NCI-H748 treated with DMSO at 0.1 percent for 48 hours (cell line): Measurements from ENCODE around the gene PTPN14.

Experiments
- DNase-seq: peaks from one replicate; lab custom pipeline; 2025; lab: John Stamatoyannopoulos, UW

The PTPN14 gene

GRCh38 chr1:214568328-214568727, 16.9 kb upstream of the PTPN14 start:
- DNase-seq: no peak

DNA sequence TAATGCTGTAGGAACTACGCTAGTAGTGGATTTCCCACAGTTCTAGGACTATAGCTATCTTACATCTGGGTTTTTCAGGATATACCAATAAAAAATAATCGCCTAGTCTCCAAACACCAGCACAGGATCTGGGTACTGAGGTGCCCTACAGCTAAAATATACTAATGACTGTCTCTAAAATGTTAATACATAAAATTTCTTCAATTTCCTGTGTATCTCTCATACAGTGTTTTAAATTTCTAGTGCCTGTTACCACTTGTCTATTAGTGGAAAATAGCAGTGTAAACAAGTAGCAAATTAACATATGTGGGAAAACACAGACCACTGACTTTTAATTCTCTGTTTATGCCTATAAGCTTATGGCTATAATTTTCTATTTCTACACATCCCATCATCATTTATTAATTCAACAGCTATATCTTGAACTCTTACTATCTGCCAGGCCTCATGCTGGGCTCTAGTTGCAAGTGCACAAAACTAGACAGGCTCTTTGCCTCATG, 16.1 kb upstream of the PTPN14 start:
- DNase-seq: no peak

GRCh38 chr1:214566158-214567104, 15.0 kb upstream of the PTPN14 start:
- DNase-seq: no peak

DNA sequence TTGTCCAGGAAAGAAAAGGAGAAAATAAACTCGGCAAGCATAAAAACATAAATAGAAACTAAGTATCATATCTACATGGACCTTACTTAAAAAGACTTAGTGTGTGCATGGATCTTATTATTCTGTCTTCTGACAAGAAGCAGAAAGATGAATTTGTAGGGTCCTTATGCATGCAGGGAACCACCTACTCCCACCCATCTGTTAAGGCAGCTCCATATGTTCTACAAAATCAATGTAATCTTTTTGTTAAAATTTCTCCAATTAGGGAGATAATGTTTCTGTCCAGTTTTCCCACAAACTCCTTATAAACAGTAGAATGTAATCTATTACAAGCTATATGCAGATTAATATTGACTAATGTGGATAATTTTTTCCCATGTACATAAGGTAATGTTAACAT, 13.9 kb upstream of the PTPN14 start:
- DNase-seq: no peak

GRCh38 chr1:214563881-214564280, 12.5 kb upstream of the PTPN14 start:
- DNase-seq: no peak

DNA sequence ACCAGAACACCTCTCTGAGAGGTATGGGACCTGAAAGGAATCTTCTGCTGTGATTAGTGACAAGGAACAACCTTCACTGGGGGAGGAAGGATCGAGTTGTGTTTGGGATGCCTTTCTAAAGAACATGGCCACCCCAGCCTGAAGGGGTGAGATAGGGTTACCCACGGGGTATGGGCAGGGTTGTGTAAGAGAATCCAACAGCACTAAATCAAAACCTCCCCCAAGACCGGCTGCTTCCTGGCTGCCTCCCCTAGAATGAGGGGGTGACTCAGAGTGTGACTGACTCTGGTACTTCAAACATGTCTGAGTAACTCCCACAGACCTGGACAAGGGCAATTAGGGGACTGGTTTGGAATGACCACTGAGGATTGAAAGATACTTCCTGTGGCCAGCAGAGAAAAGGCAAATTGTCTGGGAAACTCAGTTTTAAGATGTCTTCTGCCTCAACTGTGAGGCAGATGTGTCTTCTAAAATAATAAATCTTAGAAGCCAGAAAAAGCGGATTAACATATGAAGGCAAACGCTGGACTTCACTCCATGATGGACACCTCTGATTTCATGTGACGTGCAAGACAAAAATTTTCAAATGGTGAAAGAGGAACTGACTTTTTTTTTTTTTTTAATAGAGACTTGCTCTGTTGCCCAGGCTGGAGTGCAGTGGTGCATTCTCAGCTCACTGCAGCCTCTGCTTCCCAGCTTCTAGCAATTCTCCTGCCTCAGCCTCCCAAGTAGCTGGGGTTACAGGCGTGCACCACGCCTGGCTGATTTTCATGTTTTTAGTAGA, 6.7 kb upstream of the PTPN14 start:
- no peak for DNase-seq

GRCh38 chr1:214553142-214553710, 1.8 kb upstream of the PTPN14 start:
- no peak for DNase-seq

DNA sequence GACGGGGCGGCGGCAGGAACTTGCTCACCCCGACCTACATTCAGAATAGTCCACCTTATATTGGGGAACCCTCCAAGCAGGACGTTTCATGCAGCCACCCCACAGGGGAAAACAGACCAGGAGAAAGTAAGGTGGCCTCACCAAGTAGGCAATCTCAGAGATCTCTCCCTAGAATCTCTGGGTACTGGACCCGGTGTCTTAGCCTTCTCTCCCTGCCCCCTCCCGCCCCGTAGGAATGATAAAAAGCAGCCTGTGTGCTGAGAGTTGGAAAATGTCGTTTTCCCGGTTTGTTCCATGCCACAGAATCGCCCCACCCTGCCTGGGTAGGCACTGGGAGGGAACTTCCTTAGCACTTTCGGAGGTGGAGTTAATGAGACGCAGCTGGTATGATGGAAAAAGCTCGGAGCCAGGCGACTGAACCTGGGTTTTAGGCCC, 789 bp upstream of the PTPN14 start:
- DNase-seq: no peak

DNA sequence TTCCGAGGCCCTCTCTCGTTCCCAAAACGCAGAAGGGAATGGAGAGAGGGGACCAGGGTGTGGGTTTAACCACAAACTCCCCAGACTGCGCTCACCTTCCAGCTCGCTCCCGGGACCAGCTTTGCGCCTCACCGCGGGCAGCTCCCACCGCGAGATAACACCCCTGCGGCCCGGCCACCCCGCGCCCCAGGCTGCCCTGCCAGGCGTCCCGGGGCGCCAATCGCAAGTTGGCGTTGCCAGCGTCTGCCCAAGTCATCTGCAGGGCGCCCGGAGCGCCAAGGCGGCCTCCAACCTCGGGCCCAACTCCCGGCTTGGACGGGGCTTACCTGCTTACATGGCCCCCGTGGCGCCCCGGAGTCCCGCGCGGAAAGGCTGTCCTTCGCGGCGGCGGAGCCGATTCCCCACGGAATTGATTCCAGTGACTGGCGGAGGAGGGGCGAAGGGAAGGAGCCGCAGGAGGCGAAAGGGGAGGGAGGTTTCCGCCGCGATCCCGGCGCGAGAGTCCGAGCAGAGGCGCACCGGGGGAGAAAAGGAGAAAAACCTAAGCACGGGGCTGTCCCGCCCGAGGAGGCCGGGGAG, 456 bp downstream of the PTPN14 start:
- no peak for DNase-seq

DNA sequence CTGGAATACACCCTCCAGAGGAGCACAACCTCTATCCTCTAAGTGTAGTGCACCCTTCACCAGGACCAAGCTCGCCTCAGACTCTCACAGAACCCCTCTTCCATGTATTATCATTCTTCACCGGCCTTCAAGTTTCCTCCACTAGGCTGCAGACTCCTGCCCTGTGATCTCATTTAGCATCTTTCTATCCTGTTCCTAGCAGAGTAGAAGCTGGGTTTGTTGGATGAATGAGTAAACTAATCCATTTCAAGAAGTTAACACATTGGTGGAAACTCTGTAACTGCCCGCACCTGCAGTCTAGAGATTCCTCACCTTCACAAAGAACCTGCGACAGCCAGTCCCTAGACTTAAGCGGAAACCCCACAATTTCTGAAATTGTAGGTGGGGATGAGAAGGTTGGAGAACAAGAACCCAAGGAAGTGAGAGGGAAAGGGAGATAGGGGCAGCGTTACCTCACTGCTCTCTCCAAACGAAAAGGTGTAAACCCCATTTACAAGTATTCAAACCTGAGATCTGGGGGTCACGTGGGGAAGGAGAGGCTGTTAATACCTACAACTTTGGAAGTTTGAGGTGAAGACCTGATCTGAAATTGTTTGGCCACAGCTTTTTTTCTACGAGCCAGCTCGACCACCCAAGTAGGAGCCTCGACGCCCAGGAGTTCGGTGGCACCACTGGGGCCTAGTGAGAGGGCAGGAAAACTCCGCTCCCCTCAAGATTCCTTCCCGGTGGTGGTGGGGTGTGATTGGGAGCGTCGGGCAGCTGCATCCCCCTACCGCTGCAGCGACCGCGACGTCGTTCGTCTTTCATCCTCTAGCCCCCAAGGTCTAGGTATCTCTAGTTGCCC, 1.2 kb downstream of the PTPN14 start:
- no peak for DNase-seq

DNA sequence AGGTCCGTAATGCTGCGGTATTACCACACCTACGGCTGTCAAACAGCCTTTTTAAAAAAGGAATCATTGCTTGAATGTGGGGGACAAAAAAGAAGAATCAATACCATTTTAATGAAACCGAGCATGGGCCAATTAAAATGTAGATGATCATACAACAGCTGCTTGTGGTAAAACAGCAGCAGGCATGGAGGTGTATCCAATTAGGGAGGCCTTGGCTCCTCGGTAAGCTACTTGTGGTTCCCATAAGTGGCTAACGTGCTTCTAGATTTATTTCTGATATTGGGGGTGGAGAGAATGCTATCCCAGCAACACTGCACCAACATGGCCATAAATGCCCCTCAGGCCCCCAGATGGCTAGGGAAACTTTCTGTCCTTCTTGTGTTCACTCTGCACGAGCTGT, 1.8 kb downstream of the PTPN14 start:
- no peak for DNase-seq

GRCh38 chr1:214548988-214549387, 2.4 kb downstream of the PTPN14 start:
- DNase-seq: no peak

GRCh38 chr1:214548271-214548670, 3.1 kb downstream of the PTPN14 start:
- DNase-seq: no peak

DNA sequence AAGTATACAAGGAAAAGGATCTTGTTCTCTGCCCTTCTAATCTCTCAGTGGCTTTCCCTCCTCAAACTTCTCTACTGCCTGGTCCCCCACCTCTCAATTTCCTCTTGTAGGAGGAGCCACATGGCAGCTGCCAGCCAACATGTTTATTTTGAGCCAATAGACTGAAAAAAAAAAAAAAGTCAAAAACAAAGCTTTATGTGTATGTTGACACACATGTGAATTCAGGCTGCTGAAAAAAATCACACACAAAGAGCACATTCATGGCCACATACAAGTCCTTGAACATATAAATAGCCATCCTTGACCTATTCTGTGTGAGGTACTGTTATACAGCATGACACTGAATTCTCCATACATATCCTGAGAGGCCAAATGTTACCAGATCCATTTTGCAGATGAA, 3.7 kb downstream of the PTPN14 start:
- DNase-seq: no peak

GRCh38 chr1:214546886-214547641, 4.3 kb downstream of the PTPN14 start:
- DNase-seq: no peak

GRCh38 chr1:214546084-214546483, 5.3 kb downstream of the PTPN14 start:
- DNase-seq: no peak

- no peak for DNase-seq
Observed at GRCh38 chr1:214545293-214545692, 6.1 kb downstream of the PTPN14 start.

DNA sequence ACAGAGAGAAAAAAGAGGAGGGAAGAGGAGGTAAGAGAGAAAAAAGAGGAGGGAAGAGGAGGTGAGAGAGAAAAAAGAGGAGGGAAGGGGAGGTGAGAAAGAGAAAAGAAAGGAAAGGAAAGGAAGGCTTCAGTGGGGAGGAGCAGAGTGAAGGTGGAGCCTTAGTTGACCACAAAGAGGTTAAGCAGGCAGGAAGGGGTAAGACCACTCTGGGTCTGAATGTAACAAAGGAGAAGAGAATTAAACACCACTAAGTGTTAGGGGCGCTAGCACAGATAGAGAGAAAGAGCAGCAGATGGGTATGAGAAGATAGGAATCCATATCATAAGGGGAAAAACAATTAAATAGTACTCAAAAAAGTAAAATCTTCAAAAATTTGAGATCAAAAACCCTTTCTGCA, 6.6 kb downstream of the PTPN14 start:
- no peak for DNase-seq

DNA sequence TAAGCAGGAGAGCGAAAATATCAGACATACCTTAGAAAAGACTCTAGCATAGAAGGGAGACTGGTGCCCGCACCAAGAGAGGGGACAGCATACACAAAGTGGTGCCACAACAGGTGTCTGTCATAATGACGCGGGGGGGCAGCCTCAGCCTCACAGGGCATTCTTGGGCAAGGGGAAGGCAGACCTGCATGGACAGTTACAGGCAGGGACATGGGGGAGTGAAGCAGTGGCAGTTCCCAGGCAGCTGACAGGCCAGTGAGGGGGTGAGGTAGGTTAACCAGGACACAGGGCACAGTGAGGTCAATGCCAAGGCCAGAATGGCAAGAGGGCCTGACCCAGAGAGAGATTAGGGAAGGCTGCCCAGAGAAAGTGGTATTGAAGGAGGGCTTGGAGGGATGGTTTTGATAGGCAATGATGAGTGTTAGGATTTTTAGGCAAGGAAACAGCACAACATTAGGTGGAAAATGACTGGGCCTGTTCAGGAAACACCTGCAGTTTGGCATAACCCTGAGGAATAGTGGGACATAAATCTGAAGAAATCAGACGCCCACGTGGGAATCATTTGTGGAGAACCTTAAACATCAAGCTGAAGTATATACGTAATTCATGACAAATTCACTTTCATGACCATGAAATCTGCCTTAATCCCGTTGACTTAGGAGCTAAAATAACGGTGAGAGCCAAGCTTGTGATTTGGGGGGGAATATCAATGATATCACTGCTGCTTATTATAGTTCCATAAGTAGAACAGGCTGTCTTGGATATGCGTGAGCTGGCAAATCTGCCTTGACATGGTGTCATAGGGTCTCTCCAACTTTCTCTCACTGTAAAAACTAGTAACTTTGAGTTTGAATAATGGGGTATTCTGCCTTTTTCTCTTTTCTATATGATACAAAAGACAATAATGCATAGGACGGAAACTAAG, 8.9 kb downstream of the PTPN14 start:
- DNase-seq: no peak
